ENCODE measurements around the gene TRIM46. TPM values are rescaled to one million over a fixed set of nuclear protein-coding genes. Genes with fewer than 3 reads are reported as not detected.
"Not testable (repeated sequence)": the region's sequence is repeated elsewhere in the genome, so short reads cannot be mapped to it uniquely, and the experiment has no call there.

Gene TRIM46
- total and polyA plus RNA-seq, 4 donors = 0.50 to 3.4 (median 1.9) TPM

GRCh38 chr1:155207806-155208540, 34.3 kb downstream of the TRIM46 start, which contains the start of gene THBS3:
Gene THBS3 (minus strand): TSS chr1:155207897. CDS start chr1:155207876, 21 bp downstream.
- 0 to 2% methylated on average over 12 to 17 of the region's 17 CpGs for WGBS, 2 donors
- DNase-seq (peak; percentile 81 to 91), ATAC-seq (ENCODE audit: low FRiP score) (peak; percentile 58)
- Histone ChIP-seq H3K9me3 (ENCODE audit: control insufficient read depth, low read length) (no peaks in the 10 kb centered on the region), H3K4me1 (ENCODE audit: control insufficient read depth in 1 of 2, insufficient read depth in 2 of 2, low read length in 2 of 2) (no peaks in the 10 kb centered on the region), H3K27me3 (ENCODE audit: control insufficient read depth in 1 of 2, insufficient read depth in 2 of 2, low read length in 1 of 2) (no peaks in the 10 kb centered on the region), H3K36me3 (ENCODE audit: control insufficient read depth in 1 of 2, insufficient read depth in 2 of 2, low read length in 1 of 2) (no peaks in the 10 kb centered on the region), H3K4me3 (ENCODE audit: low read length in 2 of 2) (peak within 1 kb of the TSS; percentile 34 to 60), H3K27ac (ENCODE audit: low read depth in 1 of 2, low read length in 2 of 2) (peak within 1 kb of the TSS; percentile 98 to 99)
- intact Hi-C loops (cut with DNase I) = loop anchor here (1.0 to 5.0 kb wide), 3 partner anchors 19 to 114 kb away; partner anchors contain the start of gene RUSC1 (in 1 of the 2)

DNA sequence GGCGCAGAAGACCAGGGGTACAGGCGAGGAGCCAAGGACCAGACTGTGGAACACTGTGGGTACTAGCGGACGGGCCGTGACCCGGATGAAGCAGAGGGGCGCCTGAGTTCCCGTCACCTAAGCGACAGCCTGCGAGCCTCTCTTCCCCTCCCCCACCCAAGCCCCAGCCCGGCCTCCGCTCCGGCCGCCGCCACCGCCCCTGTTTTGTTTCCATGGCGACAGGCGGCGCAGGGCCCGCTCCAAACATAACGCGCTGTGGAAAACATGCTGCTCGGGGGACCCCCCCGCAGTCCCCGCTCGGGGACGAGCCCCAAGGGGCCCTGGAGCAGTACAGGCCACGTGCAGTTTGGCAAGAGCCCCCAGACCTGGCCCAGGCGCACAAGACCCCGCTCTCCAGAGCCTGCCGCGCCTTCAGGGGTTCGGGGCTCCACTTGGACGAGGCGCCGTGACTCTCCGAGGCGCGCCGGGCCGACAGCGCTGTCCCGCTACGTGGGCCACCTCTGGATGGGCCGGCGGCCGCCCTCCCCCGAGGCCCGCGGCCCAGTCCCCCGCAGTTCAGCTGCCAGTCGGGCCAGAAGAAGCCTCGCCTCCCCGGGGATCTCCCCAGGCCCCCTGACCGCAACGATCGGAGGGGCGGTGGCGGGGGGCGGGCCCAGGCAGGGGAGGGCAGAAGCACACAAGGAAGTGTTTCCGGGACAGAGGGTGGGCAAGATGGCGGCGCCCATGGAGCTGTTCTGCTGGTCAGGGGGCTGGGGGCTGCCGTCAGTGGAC, 35.1 kb downstream of the TRIM46 start, which contains the start of gene MTX1:
TSS of gene MTX1 (plus strand) at position 155 of the 771 bp plus-strand sequence. CDS start at position 265, 110 bp downstream.
- Histone ChIP-seq H3K4me1 (ENCODE audit: control insufficient read depth in 1 of 2, insufficient read depth in 2 of 2, low read length in 2 of 2) (no peaks in the 10 kb centered on the region), H3K9me3 (ENCODE audit: control insufficient read depth, low read length) (no peaks in the 10 kb centered on the region), H3K27me3 (ENCODE audit: control insufficient read depth in 1 of 2, insufficient read depth in 2 of 2, low read length in 1 of 2) (no peaks in the 10 kb centered on the region), H3K4me3 (ENCODE audit: low read length in 2 of 2) (peak within 1 kb of the TSS; percentile 34 to 60), H3K27ac (ENCODE audit: low read depth in 1 of 2, low read length in 2 of 2) (peak within 1 kb of the TSS; percentile 98 to 99), H3K36me3 (ENCODE audit: control insufficient read depth in 1 of 2, insufficient read depth in 2 of 2, low read length in 1 of 2) (no peaks in the 10 kb centered on the region)
- peak; percentile 96 to 98 for DNase-seq
- intact Hi-C loops (cut with DNase I) = loop anchor here (1.0 to 5.0 kb wide), 3 partner anchors 19 to 114 kb away; partner anchors contain the start of gene RUSC1 (in 1 of the 2)
- ATAC-seq (ENCODE audit: low FRiP score) = peak; percentile 93
- 0% methylated on average over 63 to 64 of the region's 64 CpGs for WGBS, 2 donors

GRCh38 chr1:155209312-155209721, 35.7 kb downstream of the TRIM46 start:
- no peaks in the 10 kb centered on the region for H3K9me3 ChIP-seq (ENCODE audit: control insufficient read depth, low read length)
- no peaks in the 10 kb centered on the region for H3K27me3 ChIP-seq (ENCODE audit: control insufficient read depth in 1 of 2, insufficient read depth in 2 of 2, low read length in 1 of 2)
- no peak for ATAC-seq (ENCODE audit: low FRiP score)
- no peaks in the 10 kb centered on the region for H3K4me1 ChIP-seq (ENCODE audit: control insufficient read depth in 1 of 2, insufficient read depth in 2 of 2, low read length in 2 of 2)
- WGBS, 2 donors = 3 to 6% methylated on average over 13 of the region's 13 CpGs
- no peak for DNase-seq
- intact Hi-C loops (cut with DNase I) = loop anchor here (5.0 kb wide), 2 partner anchors 33 to 113 kb away; partner anchors contain the start of gene RUSC1 (in 1 of the 2)
- no peaks in the 10 kb centered on the region for H3K36me3 ChIP-seq (ENCODE audit: control insufficient read depth in 1 of 2, insufficient read depth in 2 of 2, low read length in 1 of 2)
- peak overlapping the region; percentile 98 to 99 for H3K27ac ChIP-seq (ENCODE audit: low read depth in 1 of 2, low read length in 2 of 2)
- H3K4me3 ChIP-seq (ENCODE audit: low read length in 2 of 2) = peak overlapping the region; percentile 27 to 60

DNA sequence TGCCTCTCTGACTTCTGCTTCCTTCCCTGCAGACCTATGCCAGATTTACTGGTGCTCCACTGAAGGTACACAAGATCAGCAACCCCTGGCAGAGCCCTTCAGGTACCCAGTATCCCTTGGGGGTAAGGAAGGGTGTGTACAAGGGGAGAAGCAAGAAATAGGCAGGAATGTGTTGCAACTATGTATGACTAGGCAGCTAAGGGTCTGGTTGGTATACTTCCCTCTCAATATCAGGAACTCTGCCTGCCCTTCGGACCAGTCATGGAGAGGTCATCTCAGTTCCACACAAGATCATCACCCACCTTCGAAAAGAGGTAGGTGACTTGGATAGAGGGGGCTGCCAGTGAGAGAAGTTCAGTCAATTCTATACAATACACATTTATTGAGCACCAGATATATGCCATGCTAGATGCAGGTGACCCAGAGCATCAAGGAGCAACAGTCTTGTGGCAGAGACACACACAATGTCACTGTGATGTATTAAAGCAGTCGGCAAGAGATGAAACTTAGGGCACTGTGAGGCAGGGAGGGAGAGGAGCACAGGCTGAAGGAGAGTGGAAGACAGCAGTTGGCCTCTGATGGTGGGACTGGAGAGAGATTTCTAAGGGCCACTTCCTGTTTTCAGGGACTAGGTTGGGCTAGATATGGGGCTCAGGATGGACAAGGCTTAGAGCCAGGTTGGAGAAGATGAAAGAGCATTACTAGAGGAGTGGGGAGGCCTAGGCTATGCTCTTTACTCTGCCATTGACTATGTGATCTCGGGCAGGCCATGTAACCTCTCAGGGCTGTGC, 36.9 kb downstream of the TRIM46 start:
- H3K9me3 ChIP-seq (ENCODE audit: control insufficient read depth, low read length) = no peaks in the 10 kb centered on the region
- intact Hi-C loops (cut with DNase I) = no loop called here
- no peaks in the 10 kb centered on the region for H3K27me3 ChIP-seq (ENCODE audit: control insufficient read depth in 1 of 2, insufficient read depth in 2 of 2, low read length in 1 of 2)
- H3K27ac ChIP-seq (ENCODE audit: low read depth in 1 of 2, low read length in 2 of 2) = peak overlapping the region in 1 of 2 donors; percentile 41
- peak in 1 of 2 donors; percentile 30 for DNase-seq
- no peaks in the 10 kb centered on the region for H3K36me3 ChIP-seq (ENCODE audit: control insufficient read depth in 1 of 2, insufficient read depth in 2 of 2, low read length in 1 of 2)
- H3K4me1 ChIP-seq (ENCODE audit: control insufficient read depth in 1 of 2, insufficient read depth in 2 of 2, low read length in 2 of 2) = no peaks in the 10 kb centered on the region
- 79 to 82% methylated on average over 4 of the region's 4 CpGs for WGBS, 2 donors
- ATAC-seq (ENCODE audit: low FRiP score) = no peak
- no peak overlapping the region for H3K4me3 ChIP-seq (ENCODE audit: low read length in 2 of 2)

- DNase-seq = peak; percentile 86 to 89
- 6 to 10% methylated on average over 11 to 13 of the region's 13 CpGs for whole genome bisulfite sequencing, 2 donors
Measured at GRCh38 chr1:155211381-155212050, 37.9 kb downstream of the TRIM46 start.

DNA sequence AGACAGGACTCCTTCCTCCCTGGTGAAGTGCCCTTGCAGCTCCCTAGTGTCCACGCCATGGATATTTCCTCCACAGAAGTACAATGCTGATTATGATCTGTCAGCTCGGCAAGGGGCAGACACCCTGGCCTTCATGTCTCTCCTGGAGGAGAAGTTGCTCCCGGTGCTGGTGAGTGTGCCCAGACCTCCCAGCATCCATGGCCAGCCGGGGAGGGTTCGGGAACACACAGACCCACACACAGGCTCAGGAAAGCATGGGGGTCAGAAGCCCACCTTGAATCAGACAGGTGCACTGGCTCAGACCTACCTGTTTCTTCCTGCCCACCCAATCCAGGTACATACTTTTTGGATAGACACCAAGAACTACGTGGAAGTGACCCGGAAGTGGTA, 38.4 kb downstream of the TRIM46 start:
- H3K4me3 ChIP-seq (ENCODE audit: low read length in 2 of 2); H3K9me3 ChIP-seq (ENCODE audit: control insufficient read depth, low read length); H3K27me3 ChIP-seq (ENCODE audit: control insufficient read depth in 1 of 2, insufficient read depth in 2 of 2, low read length in 1 of 2); intact Hi-C loops (cut with DNase I); ATAC-seq (ENCODE audit: low FRiP score); H3K4me1 ChIP-seq (ENCODE audit: control insufficient read depth in 1 of 2, insufficient read depth in 2 of 2, low read length in 2 of 2); H3K36me3 ChIP-seq (ENCODE audit: control insufficient read depth in 1 of 2, insufficient read depth in 2 of 2, low read length in 1 of 2): not testable (repeated sequence)
- peak in 1 of 2 donors; percentile 30 for DNase-seq
- 45 to 50% methylated on average over 7 of the region's 7 CpGs for WGBS, 2 donors
- H3K27ac ChIP-seq (ENCODE audit: low read depth in 1 of 2, low read length in 2 of 2) = peak overlapping the region in 1 of 2 donors; percentile 50

More at GRCh38 chr1:155211381-155212050, 37.9 kb downstream of the TRIM46 start:
- H3K9me3 ChIP-seq (ENCODE audit: control insufficient read depth, low read length); H3K4me1 ChIP-seq (ENCODE audit: control insufficient read depth in 1 of 2, insufficient read depth in 2 of 2, low read length in 2 of 2); H3K36me3 ChIP-seq (ENCODE audit: control insufficient read depth in 1 of 2, insufficient read depth in 2 of 2, low read length in 1 of 2); H3K4me3 ChIP-seq (ENCODE audit: low read length in 2 of 2); ATAC-seq (ENCODE audit: low FRiP score); intact Hi-C loops (cut with DNase I); H3K27me3 ChIP-seq (ENCODE audit: control insufficient read depth in 1 of 2, insufficient read depth in 2 of 2, low read length in 1 of 2): not testable (repeated sequence)
- H3K27ac ChIP-seq (ENCODE audit: low read depth in 1 of 2, low read length in 2 of 2) = peak overlapping the region in 1 of 2 donors; percentile 61

GRCh38 chr1:155214702-155215101, 41.1 kb downstream of the TRIM46 start:
- H3K36me3 ChIP-seq (ENCODE audit: control insufficient read depth in 1 of 2, insufficient read depth in 2 of 2, low read length in 1 of 2); H3K4me3 ChIP-seq (ENCODE audit: low read length in 2 of 2); H3K9me3 ChIP-seq (ENCODE audit: control insufficient read depth, low read length); H3K27ac ChIP-seq (ENCODE audit: low read depth in 1 of 2, low read length in 2 of 2); ATAC-seq (ENCODE audit: low FRiP score); H3K4me1 ChIP-seq (ENCODE audit: control insufficient read depth in 1 of 2, insufficient read depth in 2 of 2, low read length in 2 of 2); intact Hi-C loops (cut with DNase I); H3K27me3 ChIP-seq (ENCODE audit: control insufficient read depth in 1 of 2, insufficient read depth in 2 of 2, low read length in 1 of 2); DNase-seq: not testable (repeated sequence)
- 88% methylated on average over 9 of the region's 10 CpGs for WGBS, 2 donors

Data from aorta (tissue), 5 donors.